LNCAP (cell line): Measurements from ENCODE around the gene HCCS.

Experiments used
- TF ChIP-seq, protein P1 (sequence below): fragments of 450-650 bp; IDR thresholded peaks from 2 replicates; pipeline ENCODE4 v1.5.1; 2017; ENCODE audit warnings: mild to moderate bottlenecking

Gene HCCS

DNA sequence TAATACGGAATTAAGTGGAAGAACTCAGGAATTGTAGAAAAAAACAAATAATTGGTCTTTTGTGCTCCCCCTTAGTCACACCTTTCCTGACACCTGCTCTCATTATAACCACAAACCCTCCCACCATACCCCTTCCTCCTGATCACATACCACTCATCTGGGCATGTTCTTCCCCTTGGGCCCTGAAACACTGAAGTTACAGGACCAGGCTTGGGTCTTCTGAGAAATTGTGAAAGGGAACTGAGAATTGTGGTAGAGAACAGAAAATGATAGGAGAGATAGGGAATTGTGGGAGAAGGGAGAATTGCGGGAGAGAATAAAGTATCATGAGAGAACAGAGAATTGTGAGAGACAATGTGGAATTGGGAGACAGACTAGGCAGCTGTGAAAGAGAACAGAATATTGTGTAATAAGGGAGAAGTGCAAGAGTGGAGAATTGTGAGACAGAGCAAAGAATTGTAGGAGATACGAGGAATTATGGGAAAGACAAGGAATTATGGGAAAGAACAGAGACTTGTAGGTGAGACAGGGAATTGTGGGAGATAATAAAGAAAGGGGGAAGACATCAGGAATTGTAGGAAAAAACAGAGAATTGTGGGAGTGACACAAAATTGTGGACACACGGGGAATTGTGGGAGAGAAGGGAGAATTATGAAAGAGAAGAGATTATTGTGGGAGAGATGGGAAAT lies 2.7 kb upstream of the HCCS start:
- TF ChIP-seq, protein P1, sequence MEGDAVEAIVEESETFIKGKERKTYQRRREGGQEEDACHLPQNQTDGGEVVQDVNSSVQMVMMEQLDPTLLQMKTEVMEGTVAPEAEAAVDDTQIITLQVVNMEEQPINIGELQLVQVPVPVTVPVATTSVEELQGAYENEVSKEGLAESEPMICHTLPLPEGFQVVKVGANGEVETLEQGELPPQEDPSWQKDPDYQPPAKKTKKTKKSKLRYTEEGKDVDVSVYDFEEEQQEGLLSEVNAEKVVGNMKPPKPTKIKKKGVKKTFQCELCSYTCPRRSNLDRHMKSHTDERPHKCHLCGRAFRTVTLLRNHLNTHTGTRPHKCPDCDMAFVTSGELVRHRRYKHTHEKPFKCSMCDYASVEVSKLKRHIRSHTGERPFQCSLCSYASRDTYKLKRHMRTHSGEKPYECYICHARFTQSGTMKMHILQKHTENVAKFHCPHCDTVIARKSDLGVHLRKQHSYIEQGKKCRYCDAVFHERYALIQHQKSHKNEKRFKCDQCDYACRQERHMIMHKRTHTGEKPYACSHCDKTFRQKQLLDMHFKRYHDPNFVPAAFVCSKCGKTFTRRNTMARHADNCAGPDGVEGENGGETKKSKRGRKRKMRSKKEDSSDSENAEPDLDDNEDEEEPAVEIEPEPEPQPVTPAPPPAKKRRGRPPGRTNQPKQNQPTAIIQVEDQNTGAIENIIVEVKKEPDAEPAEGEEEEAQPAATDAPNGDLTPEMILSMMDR = no peak

DNA sequence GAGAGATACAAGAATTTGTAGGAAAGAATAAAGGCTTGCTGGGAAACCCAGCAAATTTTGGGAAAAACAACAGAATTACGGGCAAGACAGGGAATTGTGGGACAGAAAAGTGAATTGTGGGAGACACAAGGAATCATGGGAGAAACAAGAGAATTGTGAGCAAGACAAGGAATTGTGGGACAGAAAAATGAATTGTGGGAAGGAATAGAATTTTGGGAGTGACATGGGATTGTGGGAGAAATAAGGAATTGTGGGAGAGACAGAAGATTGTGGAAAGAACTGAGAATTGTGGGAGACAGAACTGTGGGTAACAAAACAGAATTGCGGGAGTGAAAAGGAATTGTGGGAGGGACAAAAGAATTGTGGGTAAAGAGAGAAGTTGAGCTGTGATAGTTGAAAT lies 1.2 kb upstream of the HCCS start:
- TF ChIP-seq, protein P1 = no peak

- TF ChIP-seq, protein P1 = no peak
Observed at GRCh38 chrX:11111947-11112346, 815 bp downstream of the HCCS start.

- TF ChIP-seq, protein P1 = no peak
Observed at GRCh38 chrX:11113731-11114130, 2.6 kb downstream of the HCCS start.

- TF ChIP-seq, protein P1 = no peak
Observed at GRCh38 chrX:11117745-11118144, 6.6 kb downstream of the HCCS start.

DNA sequence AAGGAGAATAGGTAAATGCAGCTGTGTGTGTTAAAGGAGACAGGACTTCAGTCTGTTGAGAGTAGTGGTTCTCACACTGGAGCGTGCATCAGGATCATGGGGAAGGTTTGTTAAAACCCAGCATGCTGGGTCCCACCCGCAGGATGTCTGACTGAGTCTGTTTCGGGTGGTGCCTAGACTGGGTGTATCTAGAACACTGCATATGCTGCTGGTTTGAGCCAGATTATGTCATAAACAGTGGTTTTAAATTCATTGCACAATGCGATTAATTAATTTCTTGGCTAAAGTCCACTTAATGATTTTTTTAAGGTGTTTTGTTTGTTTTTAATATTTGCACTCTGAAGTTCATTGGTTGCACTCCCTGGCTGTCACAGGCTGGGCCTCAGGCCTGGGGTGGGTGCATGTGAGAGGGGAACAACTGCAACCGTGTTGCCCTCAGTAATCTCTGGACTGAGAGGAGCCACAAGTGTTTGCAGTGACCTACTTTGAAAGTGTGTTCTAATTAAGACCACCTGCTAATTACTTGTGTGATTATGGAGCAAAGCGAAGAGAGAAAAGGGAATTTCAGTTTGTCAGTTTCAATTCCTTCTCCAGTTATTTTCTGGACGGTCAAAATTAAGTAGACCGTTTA lies 8.3 kb downstream of the HCCS start:
- TF ChIP-seq, protein P1 = no peak

GRCh38 chrX:11124112-11124511 lies 13.0 kb downstream of the HCCS start:
- TF ChIP-seq, protein P1 = no peak
